Smooth muscle cell (in vitro differentiated cells): Measurements from ENCODE around the gene ELFN2. TPM values are rescaled to one million over a fixed set of nuclear protein-coding genes. Genes with fewer than 3 reads are reported as not detected.

Experiments
- DNase-seq: peaks from one replicate; lab custom pipeline; 2025; ENCODE audit not compliant: unreplicated experiment; lab: John Stamatoyannopoulos, UW
- H2AFZ ChIP-seq: fragments of 200-600 bp; sonication (generic); 2 replicates; pipeline ENCODE4 v1.6.0; 2016; ENCODE audit warnings: antibody characterized with exemption, low read depth, mild to moderate bottlenecking
- H3F3A ChIP-seq: fragments of 200-600 bp; sonication (generic); 2 replicates; pipeline ENCODE4 v1.6.0; 2017; ENCODE audit warnings: antibody characterized with exemption, low read depth
- H3K27ac ChIP-seq: fragments of 200-600 bp; sonication (generic); 2 replicates; pipeline ENCODE4 v1.5.1; 2016; ENCODE audit warnings: low read depth, mild to moderate bottlenecking
- H3K27me3 ChIP-seq: fragments of 200-600 bp; sonication (generic); 2 replicates; pipeline ENCODE4 v1.6.1; 2016; ENCODE audit warnings: low read depth, mild to moderate bottlenecking
- H3K36me3 ChIP-seq: fragments of 200-600 bp; sonication (generic); 2 replicates; pipeline ENCODE4 v1.5.1; 2016; ENCODE audit warnings: low read depth
- H3K4me1 ChIP-seq: fragments of 200-600 bp; sonication (generic); 2 replicates; pipeline ENCODE4 v1.5.1; 2016; ENCODE audit warnings: low read depth
- H3K4me2 ChIP-seq: fragments of 200-600 bp; sonication (generic); 2 replicates; pipeline ENCODE4 v1.6.0; 2016; ENCODE audit warnings: mild to moderate bottlenecking
- H3K4me3 ChIP-seq: fragments of 200-600 bp; sonication (generic); 2 replicates; pipeline ENCODE4 v1.5.1; 2016; ENCODE audit warnings: mild to moderate bottlenecking
- H3K79me2 ChIP-seq: fragments of 200-600 bp; sonication (generic); 2 replicates; pipeline ENCODE4 v1.6.0; 2016; ENCODE audit warnings: low read depth, mild to moderate bottlenecking
- H3K9ac ChIP-seq: fragments of 200-600 bp; sonication (generic); 2 replicates; pipeline ENCODE4 v1.6.0; 2016; ENCODE audit warnings: low read depth
- H3K9me3 ChIP-seq: fragments of 200-600 bp; sonication (generic); replicated peaks from 2 replicates; pipeline ENCODE4 v1.5.1; 2016; ENCODE audit warnings: low read depth
- H4K20me1 ChIP-seq: fragments of 200-600 bp; sonication (generic); 2 replicates; pipeline ENCODE4 v1.6.0; 2016; ENCODE audit warnings: low read depth
- WGBS: methylation state at CpG from one replicate; pipeline ENCODE4 v1.1.7; 2016; ENCODE audit warnings: low lambda C conversion rate; 5-methylcytosine and 5-hydroxymethylcytosine counted together
- polyA plus RNA-seq: library from polyadenylated mRNA; unstranded; fragments of >200 nt; fragmentation: Nextera tagmentation; extraction: Ambion mirVana; gene quantifications from 2 replicates; pipeline ENCODE4 v1.2.1, GENCODE V29; 2016
- total RNA-seq: library from RNA; depleted of rRNA; stranded (reverse); fragments of >200 nt; gene quantifications from 2 replicates; pipeline ENCODE4 v1.2.3, GENCODE V29; 2014
- TF ChIP-seq, protein P1 (sequence below): fragments of 200-600 bp; sonication (generic); IDR thresholded peaks from 2 replicates; pipeline ENCODE4 v1.5.1; 2017; ENCODE audit warnings: borderline replicate concordance, mild to moderate bottlenecking, antibody characterized with exemption; ENCODE audit not compliant: insufficient read depth, poor library complexity, severe bottlenecking

The ELFN2 gene
- total and polyA plus RNA-seq, 2 experiments from 2014 or later: 0.63 to 1.3 TPM

- peaks cover 6% of the 10 kb centered on the region for H3K27me3 ChIP-seq
- WGBS: 83% methylated on average over 3 of the region's 3 CpGs
- TF ChIP-seq, protein P1, sequence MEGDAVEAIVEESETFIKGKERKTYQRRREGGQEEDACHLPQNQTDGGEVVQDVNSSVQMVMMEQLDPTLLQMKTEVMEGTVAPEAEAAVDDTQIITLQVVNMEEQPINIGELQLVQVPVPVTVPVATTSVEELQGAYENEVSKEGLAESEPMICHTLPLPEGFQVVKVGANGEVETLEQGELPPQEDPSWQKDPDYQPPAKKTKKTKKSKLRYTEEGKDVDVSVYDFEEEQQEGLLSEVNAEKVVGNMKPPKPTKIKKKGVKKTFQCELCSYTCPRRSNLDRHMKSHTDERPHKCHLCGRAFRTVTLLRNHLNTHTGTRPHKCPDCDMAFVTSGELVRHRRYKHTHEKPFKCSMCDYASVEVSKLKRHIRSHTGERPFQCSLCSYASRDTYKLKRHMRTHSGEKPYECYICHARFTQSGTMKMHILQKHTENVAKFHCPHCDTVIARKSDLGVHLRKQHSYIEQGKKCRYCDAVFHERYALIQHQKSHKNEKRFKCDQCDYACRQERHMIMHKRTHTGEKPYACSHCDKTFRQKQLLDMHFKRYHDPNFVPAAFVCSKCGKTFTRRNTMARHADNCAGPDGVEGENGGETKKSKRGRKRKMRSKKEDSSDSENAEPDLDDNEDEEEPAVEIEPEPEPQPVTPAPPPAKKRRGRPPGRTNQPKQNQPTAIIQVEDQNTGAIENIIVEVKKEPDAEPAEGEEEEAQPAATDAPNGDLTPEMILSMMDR: no peak
- H4K20me1 ChIP-seq: no peaks in the 10 kb centered on the region
- no peaks in the 10 kb centered on the region for H3F3A ChIP-seq
- H3K4me3 ChIP-seq: no peak overlapping the region
- H3K9me3 ChIP-seq: no peaks in the 10 kb centered on the region
- peaks cover 10% of the 10 kb centered on the region for H3K4me1 ChIP-seq
- no peak for DNase-seq
- no peak overlapping the region for H3K9ac ChIP-seq
- no peaks in the 10 kb centered on the region for H3K79me2 ChIP-seq
- H3K4me2 ChIP-seq: no peak overlapping the region
- no peak overlapping the region for H3K27ac ChIP-seq
- H3K36me3 ChIP-seq: no peaks in the 10 kb centered on the region
- H2AFZ ChIP-seq: no peak overlapping the region
Measured at GRCh38 chr22:37460684-37461083, 33.4 kb upstream of the ELFN2 start.

DNA sequence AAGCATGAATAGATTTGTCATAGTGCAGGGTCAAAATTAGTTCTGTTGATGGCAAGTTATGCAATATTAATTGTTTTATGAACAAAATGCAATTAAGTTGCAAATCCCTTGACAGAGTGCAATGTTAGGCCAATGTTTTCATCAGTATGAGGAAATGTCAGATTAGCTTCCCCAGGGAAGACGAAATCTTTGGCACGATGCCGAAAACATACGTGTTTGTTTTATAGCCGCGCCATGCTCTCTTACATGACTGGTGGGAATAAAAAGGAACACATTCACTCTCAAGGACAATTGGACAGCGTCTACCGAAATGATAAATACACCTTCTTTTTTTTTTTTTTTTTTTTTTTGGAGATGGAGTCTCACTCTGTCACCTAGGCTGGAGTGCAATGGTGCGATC is 31.9 kb upstream of the ELFN2 start:
- no peak overlapping the region for H3K4me2 ChIP-seq
- peaks cover 15% of the 10 kb centered on the region for H3K4me1 ChIP-seq
- no peak for DNase-seq
- peaks cover 6% of the 10 kb centered on the region for H3F3A ChIP-seq
- H2AFZ ChIP-seq: no peak overlapping the region
- no peaks in the 10 kb centered on the region for H3K79me2 ChIP-seq
- 89% methylated on average over 9 of the region's 9 CpGs for WGBS
- H3K9me3 ChIP-seq: no peaks in the 10 kb centered on the region
- H4K20me1 ChIP-seq: no peaks in the 10 kb centered on the region
- no peak overlapping the region for H3K4me3 ChIP-seq
- no peak overlapping the region for H3K27ac ChIP-seq
- no peaks in the 10 kb centered on the region for H3K36me3 ChIP-seq
- TF ChIP-seq, protein P1: no peak
- H3K27me3 ChIP-seq: peaks cover 6% of the 10 kb centered on the region
- no peak overlapping the region for H3K9ac ChIP-seq

DNA sequence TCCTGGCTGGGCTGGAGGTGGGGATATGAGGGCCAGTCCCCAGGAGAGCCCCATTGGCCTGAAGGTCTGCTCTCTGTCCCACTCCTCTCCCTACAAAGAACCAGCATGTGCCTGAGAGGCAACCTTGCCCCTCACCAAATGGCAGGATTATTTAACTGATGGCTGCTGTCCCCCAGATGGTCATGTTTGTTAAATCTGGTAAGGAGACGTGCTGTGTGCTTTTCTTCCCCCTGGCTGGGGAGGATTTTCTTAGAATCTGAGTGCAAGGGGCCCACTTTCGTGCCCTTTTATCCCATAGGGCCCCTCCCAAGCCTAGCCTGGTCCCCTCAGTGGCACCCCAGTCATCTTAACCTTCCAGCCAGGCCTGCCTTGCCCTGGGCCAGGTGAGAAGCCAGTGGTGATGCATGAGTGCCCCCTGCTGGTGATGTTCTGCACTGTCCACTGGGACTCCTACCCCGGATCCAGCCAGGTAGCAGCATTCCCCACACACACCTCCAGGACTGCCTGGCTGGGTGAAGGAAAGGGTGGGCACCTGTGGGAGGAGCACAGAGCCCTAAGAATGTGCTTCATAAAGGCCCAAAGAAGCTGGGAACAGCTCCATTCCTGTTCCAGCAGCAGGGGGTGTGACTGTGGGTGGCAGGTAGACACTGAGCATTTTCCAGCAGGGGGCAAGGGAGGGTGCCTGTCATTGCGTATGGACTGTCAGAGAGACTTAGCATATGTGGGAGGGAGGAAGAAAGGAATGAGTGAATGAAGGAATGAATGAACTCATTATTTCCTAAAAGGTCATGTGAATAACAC is 30.0 kb upstream of the ELFN2 start:
- WGBS: 33% methylated on average over 4 of the region's 4 CpGs

More for the DNA sequence above, 30.0 kb upstream of the ELFN2 start:
- Histone ChIP-seq H3K4me2 (no peak overlapping the region), H3K9ac (no peak overlapping the region), H3K27ac (no peak overlapping the region), H3K9me3 (no peaks in the 10 kb centered on the region), H3K27me3 (peaks cover 6% of the 10 kb centered on the region), H2AFZ (no peak overlapping the region), H3K79me2 (no peaks in the 10 kb centered on the region), H3K36me3 (no peaks in the 10 kb centered on the region), H3K4me1 (peaks cover 15% of the 10 kb centered on the region), H3K4me3 (no peak overlapping the region), H4K20me1 (no peaks in the 10 kb centered on the region), H3F3A (peaks cover 6% of the 10 kb centered on the region)
- TF ChIP-seq, protein P1: peak; percentile 99
- DNase-seq: peak; percentile 40
